Esophagus (tissue), 2 donors: ENCODE data around the gene ITCH. TPM values are rescaled to one million over a fixed set of nuclear protein-coding genes. Genes with fewer than 3 reads are reported as not detected.
"Not testable (repeated sequence)": the region's sequence is repeated elsewhere in the genome, so short reads cannot be mapped to it uniquely, and the experiment has no call there.

Experiments used
- H3K27ac ChIP-seq, 2 donors: one replicate each; pipeline ENCODE4 v1.5.1; 2013; ENCODE audit warnings: low read depth in 2 of 2, mild to moderate bottlenecking in 2 of 2, inconsistent platforms in 1 of 2, low read length in 1 of 2, moderate library complexity in 1 of 2
- H3K27me3 ChIP-seq, 2 donors: one replicate each; pipeline ENCODE4 v1.6.1; 2013; ENCODE audit warnings: low read length in 2 of 2, control low read depth in 1 of 2, mild to moderate bottlenecking in 1 of 2; ENCODE audit not compliant: insufficient read depth in 2 of 2, control insufficient read depth in 1 of 2
- H3K36me3 ChIP-seq, 2 donors: one replicate each; pipeline ENCODE4 v1.6.1; 2013; ENCODE audit warnings: low read length in 1 of 2; ENCODE audit not compliant: control insufficient read depth in 2 of 2, insufficient read depth in 2 of 2
- H3K4me1 ChIP-seq, 2 donors: one replicate each; pipeline ENCODE4 v1.6.1; 2013; ENCODE audit warnings: low read length in 1 of 2; ENCODE audit not compliant: control insufficient read depth in 2 of 2, insufficient read depth in 2 of 2
- H3K4me3 ChIP-seq, 2 donors: one replicate each; pipeline ENCODE4 v1.5.1; 2013; ENCODE audit warnings: low read length in 2 of 2, mild to moderate bottlenecking in 2 of 2, low read depth in 1 of 2, moderate library complexity in 1 of 2
- H3K9me3 ChIP-seq, 2 donors: one replicate each; pipeline ENCODE4 v1.6.1; 2013; ENCODE audit warnings: mild to moderate bottlenecking in 2 of 2, low read depth in 1 of 2, low read length in 1 of 2, moderate library complexity in 1 of 2; ENCODE audit not compliant: control insufficient read depth in 2 of 2, insufficient read depth in 1 of 2
- WGBS, 2 donors: extraction: QIAGEN DNeasy Blood & Tissue Kit; methylation state at CpG; one replicate each; pipeline ENCODE4 v1.1.7; 2013; 5-methylcytosine and 5-hydroxymethylcytosine counted together
- polyA plus RNA-seq, 2 donors: library from polyadenylated mRNA; stranded (reverse); fragments of 200-250 nt; gene quantifications; one replicate each; pipeline ENCODE4 v1.2.3, GENCODE V29; 2013
- donor health status: healthy with polysubstance abuse.
- donor health status: Bipolar disorder and iron deficiency.

The ITCH gene
- polyA plus RNA-seq, 2 donors: 19.3 to 19.7 TPM

GRCh38 chr20:34459209-34459897, 96.3 kb downstream of the ITCH start:
- H3K4me3 ChIP-seq: no peak overlapping the region
- no peak overlapping the region for H3K27ac ChIP-seq
- no peaks in the 10 kb centered on the region for H3K4me1 ChIP-seq
- H3K27me3 ChIP-seq: no peaks in the 10 kb centered on the region
- 88 to 90% methylated on average over 5 of the region's 5 CpGs for WGBS, 2 donors
- H3K9me3 ChIP-seq: no peaks in the 10 kb centered on the region
- peaks cover 2 to 9% of the 10 kb centered on the region in 2 donors for H3K36me3 ChIP-seq

- 62 to 63% methylated on average over 2 of the region's 2 CpGs for WGBS, 2 donors
- Histone ChIP-seq H3K36me3 (peaks cover 2 to 12% of the 10 kb centered on the region in 2 donors), H3K27me3 (no peaks in the 10 kb centered on the region), H3K4me3 (no peak overlapping the region), H3K4me1 (no peaks in the 10 kb centered on the region), H3K9me3 (no peaks in the 10 kb centered on the region), H3K27ac (no peak overlapping the region)
Measured at GRCh38 chr20:34461779-34462087, 98.7 kb downstream of the ITCH start.

GRCh38 chr20:34468951-34469350, 105.9 kb downstream of the ITCH start:
- Histone ChIP-seq H3K36me3 (peaks cover 0 to 4% of the 10 kb centered on the region in 2 donors), H3K4me3 (no peak overlapping the region), H3K27ac (no peak overlapping the region), H3K9me3 (no peaks in the 10 kb centered on the region), H3K4me1 (no peaks in the 10 kb centered on the region), H3K27me3 (no peaks in the 10 kb centered on the region)
- WGBS, 2 donors: 88 to 92% methylated on average over 1 of the region's 1 CpG

GRCh38 chr20:34472246-34472925, 109.3 kb downstream of the ITCH start:
- WGBS, 2 donors: 63 to 77% methylated on average over 6 of the region's 6 CpGs
- Histone ChIP-seq H3K4me1 (no peaks in the 10 kb centered on the region), H3K27me3 (no peaks in the 10 kb centered on the region), H3K4me3 (no peak overlapping the region), H3K9me3 (no peaks in the 10 kb centered on the region), H3K27ac (no peak overlapping the region), H3K36me3 (no peaks in the 10 kb centered on the region)

GRCh38 chr20:34473262-34473883, 110.3 kb downstream of the ITCH start:
- Histone ChIP-seq H3K27me3 (no peaks in the 10 kb centered on the region), H3K4me1 (no peaks in the 10 kb centered on the region), H3K4me3 (no peak overlapping the region), H3K9me3 (no peaks in the 10 kb centered on the region), H3K36me3 (no peaks in the 10 kb centered on the region), H3K27ac (no peak overlapping the region)
- WGBS, 2 donors: 78 to 81% methylated on average over 5 of the region's 5 CpGs

GRCh38 chr20:34475979-34476736, 113.1 kb downstream of the ITCH start:
- Histone ChIP-seq H3K4me3 (no peak overlapping the region), H3K27me3 (no peaks in the 10 kb centered on the region), H3K36me3 (peaks cover 0 to 3% of the 10 kb centered on the region in 2 donors), H3K27ac (peak overlapping the region in 1 of 2 donors; percentile 10), H3K9me3 (no peaks in the 10 kb centered on the region), H3K4me1 (no peaks in the 10 kb centered on the region)
- 27 to 38% methylated on average over 38 of the region's 38 CpGs for WGBS, 2 donors

- Histone ChIP-seq H3K4me1 (no peaks in the 10 kb centered on the region), H3K27me3 (no peaks in the 10 kb centered on the region), H3K36me3 (peaks cover 11% of the 10 kb centered on the region in 2 donors), H3K27ac (no peak overlapping the region), H3K4me3 (no peak overlapping the region), H3K9me3 (no peaks in the 10 kb centered on the region)
- 95 to 96% methylated on average over 4 of the region's 4 CpGs for WGBS, 2 donors
Measured at GRCh38 chr20:34479627-34480026, 116.6 kb downstream of the ITCH start.

- peaks cover 11 to 13% of the 10 kb centered on the region in 2 donors for H3K36me3 ChIP-seq
- H3K9me3 ChIP-seq, H3K4me1 ChIP-seq, H3K4me3 ChIP-seq, H3K27me3 ChIP-seq, H3K27ac ChIP-seq: not testable (repeated sequence)
- WGBS, 2 donors: 58 to 99% methylated on average over 1 of the region's 1 CpG
Measured at GRCh38 chr20:34482154-34482553, 119.1 kb downstream of the ITCH start.

GRCh38 chr20:34483585-34484220, 120.6 kb downstream of the ITCH start:
- H3K4me1 ChIP-seq, H3K4me3 ChIP-seq, H3K9me3 ChIP-seq, H3K27me3 ChIP-seq, H3K27ac ChIP-seq: not testable (repeated sequence)
- peaks cover 11 to 18% of the 10 kb centered on the region in 2 donors for H3K36me3 ChIP-seq
- WGBS, 2 donors: 97% methylated on average over 3 of the region's 3 CpGs
